SK-N-MC (cell line): ENCODE measurements around the gene CFDP1.

Experiments
- EZH2 ChIP-seq: fragments of 200-600 bp; sonication (generic); IDR thresholded peaks from one replicate; pipeline ENCODE4 v1.6.1; 2017; ENCODE audit warnings: antibody characterized with exemption
- FOXP2 ChIP-seq: optimal IDR thresholded peaks from 2 replicates; pipeline ENCODE3; 2011; ENCODE audit warnings: mild to moderate bottlenecking, moderate library complexity; ENCODE audit not compliant: insufficient read depth; ENCODE audit errors: extremely low read length, control extremely low read depth
- POLR2AphosphoS5 ChIP-seq: IDR thresholded peaks from 2 replicates; pipeline ENCODE4 v1.6.1; 2012; ENCODE audit warnings: mild to moderate bottlenecking, low read depth, low read length, borderline replicate concordance

DNA sequence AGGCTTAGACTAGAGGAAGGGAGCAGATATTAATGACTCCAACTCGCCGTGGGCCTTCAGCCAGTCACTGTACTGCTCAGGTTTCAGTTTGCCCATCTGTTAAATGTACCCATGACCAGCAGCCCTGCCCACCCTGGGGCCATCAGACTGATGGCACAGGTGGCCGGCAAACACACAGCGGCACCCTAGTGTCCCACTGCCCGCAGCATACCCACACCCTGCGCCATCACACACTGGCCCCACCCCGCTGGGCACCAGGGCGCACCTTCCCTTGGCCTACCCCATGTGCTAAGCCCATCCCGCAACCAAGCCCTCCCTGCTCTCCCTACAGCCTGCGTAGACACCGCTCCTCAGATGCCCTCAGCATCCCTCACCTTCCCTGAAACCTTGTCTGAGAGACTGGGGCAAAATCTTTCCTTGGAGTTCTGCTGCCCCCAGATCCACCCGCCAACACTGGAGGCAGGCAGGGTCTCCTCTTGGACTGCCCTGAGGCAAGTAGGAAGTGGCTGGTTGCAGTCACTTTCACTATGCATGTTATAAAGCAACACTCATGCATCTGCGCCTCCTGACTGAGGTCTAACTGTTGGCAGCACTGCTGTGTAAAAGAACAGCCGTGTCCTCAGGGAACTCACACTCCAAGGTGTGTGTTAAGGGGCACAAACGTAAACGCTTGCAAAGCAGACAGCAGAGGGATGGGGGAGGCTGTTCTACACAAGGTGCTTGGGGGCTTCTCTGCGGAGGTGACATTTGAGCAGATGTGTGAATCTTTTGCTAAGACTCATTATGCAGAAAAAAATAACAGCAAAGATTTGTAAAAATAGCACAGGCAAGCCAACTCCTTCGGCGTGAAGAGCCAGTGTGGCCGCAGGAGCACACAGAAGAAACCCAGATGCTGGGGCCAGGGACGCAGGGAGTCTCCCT is 175.2 kb downstream of the CFDP1 start:
- TF ChIP-seq EZH2, result no peak
- TF ChIP-seq POLR2AphosphoS5, result no peak
- no peak for TF ChIP-seq FOXP2
